OCI-LY1 (cell line): ENCODE data around the gene ZNF552.

Experiments
- CTCF ChIP-seq: fragments of 200-600 bp; sonication (generic), shearing (Covaris generic); IDR thresholded peaks from 2 replicates; pipeline ENCODE4 v1.5.1; 2017; ENCODE audit warnings: mild to moderate bottlenecking, antibody characterized with exemption, low read length, moderate library complexity, mixed read lengths
- EZH2 ChIP-seq: fragments of 200-600 bp; sonication (generic), shearing (Covaris generic); IDR thresholded peaks from 2 replicates; pipeline ENCODE4 v1.8.0; 2017; ENCODE audit warnings: borderline replicate concordance, mixed run types, mild to moderate bottlenecking, antibody characterized with exemption, low read length, moderate library complexity, mixed read lengths

GRCh38 chr19:57769345-57770131 is 45.2 kb downstream of the ZNF552 start, which contains the start of gene ZNF586:
- TF ChIP-seq CTCF (no peak), EZH2 (no peak)
